Measurements from ENCODE around the gene MERTK.

Gene MERTK

DNA sequence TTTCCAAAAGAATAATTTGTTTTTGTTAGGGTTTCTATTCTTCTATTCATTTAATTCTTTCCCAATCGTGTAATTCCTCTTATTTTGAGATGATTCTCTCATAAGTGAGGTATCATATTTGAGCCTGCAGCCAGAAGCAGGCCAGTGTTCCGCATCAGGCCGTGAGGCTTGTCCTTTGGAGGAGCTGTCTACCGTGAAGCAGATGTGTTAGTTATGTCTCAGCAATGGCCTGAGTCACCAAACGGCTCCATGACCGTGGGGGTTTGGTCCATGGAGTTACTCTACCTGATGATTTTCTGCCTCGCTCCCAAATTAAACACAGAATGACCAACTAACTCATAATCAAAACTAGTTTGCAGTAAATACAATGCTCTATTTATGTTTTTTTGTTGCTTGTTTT lies 92.4 kb downstream of the MERTK start:
- no peaks in the 10 kb centered on the region for H3K27me3 Mint-ChIP-seq
- peaks cover 2% of the 10 kb centered on the region for H3K4me1 Mint-ChIP-seq (ENCODE audit: low read depth)
- H3K4me3 Mint-ChIP-seq: no peak overlapping the region
- H3K36me3 Mint-ChIP-seq (ENCODE audit: low read depth): no peaks in the 10 kb centered on the region
- no peak overlapping the region for H3K27ac Mint-ChIP-seq
- H3K9me3 Mint-ChIP-seq: no peaks in the 10 kb centered on the region
- DNase-seq: no peak

DNA sequence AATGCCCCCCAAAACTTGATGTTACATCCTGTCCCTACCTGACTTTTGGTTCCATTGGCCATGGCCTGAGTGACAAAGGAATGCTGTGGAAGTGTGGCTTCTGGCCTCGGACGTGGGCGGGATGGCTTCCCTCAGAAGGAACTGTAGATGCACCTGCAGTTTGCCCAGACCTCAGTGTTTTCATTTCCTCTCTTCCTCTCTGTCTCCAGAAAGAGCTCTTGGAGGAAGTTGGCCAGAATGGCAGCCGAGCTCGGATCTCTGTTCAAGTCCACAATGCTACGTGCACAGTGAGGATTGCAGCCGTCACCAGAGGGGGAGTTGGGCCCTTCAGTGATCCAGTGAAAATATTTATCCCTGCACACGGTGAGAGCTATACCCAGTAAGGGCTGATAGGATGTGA lies 95.6 kb downstream of the MERTK start:
- Mint-ChIP-seq H3K4me1 (ENCODE audit: low read depth) (peaks cover 2% of the 10 kb centered on the region), H3K4me3 (no peak overlapping the region), H3K36me3 (ENCODE audit: low read depth) (no peaks in the 10 kb centered on the region), H3K27me3 (no peaks in the 10 kb centered on the region), H3K9me3 (no peaks in the 10 kb centered on the region), H3K27ac (no peak overlapping the region)
- DNase-seq: no peak

DNA sequence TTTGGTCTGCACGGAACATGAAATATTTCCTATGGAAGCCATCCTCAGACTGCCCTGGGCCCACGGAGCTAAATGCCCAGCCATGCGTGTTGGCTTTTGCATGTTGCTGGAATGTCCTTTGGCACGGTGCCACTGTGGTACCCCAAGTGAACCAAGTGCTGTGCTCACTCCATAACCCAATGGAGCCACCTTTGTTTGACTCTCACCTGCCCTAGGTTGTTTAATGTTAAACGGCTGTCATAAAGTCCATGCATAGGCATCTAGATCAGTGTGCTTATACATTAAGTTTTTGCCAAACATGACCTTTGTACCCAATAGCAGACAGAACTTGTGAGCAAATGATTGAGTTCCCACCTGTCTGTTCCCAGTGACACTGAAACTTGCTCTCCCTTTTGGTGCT lies 96.7 kb downstream of the MERTK start:
- Mint-ChIP-seq H3K4me1 (ENCODE audit: low read depth) (peaks cover 2% of the 10 kb centered on the region), H3K9me3 (no peaks in the 10 kb centered on the region), H3K27ac (no peak overlapping the region), H3K4me3 (no peak overlapping the region), H3K27me3 (no peaks in the 10 kb centered on the region), H3K36me3 (ENCODE audit: low read depth) (no peaks in the 10 kb centered on the region)
- no peak for DNase-seq

DNA sequence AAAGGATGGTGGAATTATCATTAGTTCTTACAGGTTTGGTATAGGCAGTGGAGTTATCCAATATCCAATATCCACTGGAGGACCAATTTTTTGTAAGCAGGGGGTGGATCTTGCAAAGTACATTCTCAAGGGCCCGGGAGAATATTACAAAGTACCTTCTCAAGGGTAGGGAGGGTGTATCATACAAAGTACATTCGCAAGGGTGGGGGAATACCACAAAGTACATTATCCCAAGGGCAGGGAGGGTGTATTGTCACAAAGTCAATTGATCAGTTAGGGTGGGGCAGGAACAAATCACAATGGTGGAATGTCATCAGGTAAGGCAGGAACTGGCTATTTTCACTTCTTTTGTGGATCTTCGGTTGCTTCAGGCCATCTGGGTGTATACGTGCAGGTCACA lies 101.4 kb downstream of the MERTK start:
- H3K36me3 Mint-ChIP-seq (ENCODE audit: low read depth): no peaks in the 10 kb centered on the region
- no peaks in the 10 kb centered on the region for H3K9me3 Mint-ChIP-seq
- peaks cover 6% of the 10 kb centered on the region for H3K4me1 Mint-ChIP-seq (ENCODE audit: low read depth)
- no peak overlapping the region for H3K4me3 Mint-ChIP-seq
- DNase-seq: no peak
- no peak overlapping the region for H3K27ac Mint-ChIP-seq
- H3K27me3 Mint-ChIP-seq: no peaks in the 10 kb centered on the region

DNA sequence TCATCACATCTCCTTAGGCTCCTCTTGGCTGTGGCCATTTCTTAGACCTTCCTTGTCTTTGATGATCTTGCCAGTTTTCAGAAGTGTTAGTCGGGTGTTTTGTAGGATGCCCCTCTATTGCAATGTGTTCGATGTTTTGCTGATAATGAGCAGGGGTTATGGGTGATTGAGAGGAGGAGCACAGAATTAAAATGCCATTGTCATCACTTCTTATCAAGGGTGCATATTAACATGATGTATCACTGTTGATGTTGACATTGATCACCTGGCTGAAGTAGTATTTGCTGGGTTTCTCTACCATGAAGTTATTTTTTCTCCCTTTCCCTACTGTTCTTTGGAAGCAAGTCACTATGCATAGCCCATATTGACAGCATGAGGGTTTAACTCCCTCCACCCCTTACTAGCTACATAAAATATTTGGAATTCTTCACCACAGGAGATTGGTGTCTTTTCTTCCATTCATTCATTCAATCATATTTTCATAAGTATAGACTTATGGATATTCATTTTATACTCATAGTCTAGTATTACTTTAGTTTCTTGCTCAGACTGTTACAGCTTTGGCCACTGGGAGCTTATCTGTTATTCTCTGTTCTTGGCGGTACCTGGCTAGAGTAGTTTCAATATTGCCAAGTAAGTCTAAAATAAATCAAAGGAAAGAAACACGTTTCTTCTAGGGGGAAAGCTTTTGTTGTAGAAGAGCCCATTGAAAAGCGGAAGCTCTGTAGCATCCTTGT lies 102.2 kb downstream of the MERTK start:
- H3K9me3 Mint-ChIP-seq: no peaks in the 10 kb centered on the region
- no peak overlapping the region for H3K4me3 Mint-ChIP-seq
- no peaks in the 10 kb centered on the region for H3K36me3 Mint-ChIP-seq (ENCODE audit: low read depth)
- no peaks in the 10 kb centered on the region for H3K27me3 Mint-ChIP-seq
- no peak for DNase-seq
- peaks cover 6% of the 10 kb centered on the region for H3K4me1 Mint-ChIP-seq (ENCODE audit: low read depth)
- H3K27ac Mint-ChIP-seq: no peak overlapping the region

DNA sequence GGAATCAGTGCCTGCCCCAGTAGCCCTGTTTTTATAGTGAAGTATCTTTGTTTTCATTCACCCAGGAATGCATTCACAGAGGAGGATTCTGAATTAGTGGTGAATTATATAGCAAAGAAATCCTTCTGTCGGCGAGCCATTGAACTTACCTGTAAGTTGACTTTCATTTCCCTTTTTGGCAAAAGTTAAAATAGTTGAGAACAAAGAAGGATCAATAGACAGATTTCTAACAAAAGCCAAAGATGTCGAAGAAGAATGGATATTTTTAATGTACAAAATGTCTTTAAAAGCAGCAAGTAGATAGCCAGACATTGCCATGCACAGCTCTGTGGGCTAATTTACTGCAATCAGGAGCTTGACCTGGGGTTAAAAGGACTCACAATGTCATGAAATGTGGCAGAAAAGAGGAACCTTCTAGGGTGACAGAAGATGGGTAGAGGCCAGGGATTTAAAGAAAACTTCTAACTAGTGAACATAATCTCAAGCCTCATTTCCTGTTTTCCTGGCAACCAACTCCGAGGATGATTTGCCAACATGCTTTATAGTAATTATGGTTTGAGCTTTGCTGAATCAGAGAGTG lies 102.8 kb downstream of the MERTK start:
- Mint-ChIP-seq H3K27ac (no peak overlapping the region), H3K36me3 (ENCODE audit: low read depth) (no peaks in the 10 kb centered on the region), H3K4me1 (ENCODE audit: low read depth) (peaks cover 6% of the 10 kb centered on the region), H3K27me3 (no peaks in the 10 kb centered on the region), H3K4me3 (no peak overlapping the region), H3K9me3 (no peaks in the 10 kb centered on the region)
- no peak for DNase-seq

DNA sequence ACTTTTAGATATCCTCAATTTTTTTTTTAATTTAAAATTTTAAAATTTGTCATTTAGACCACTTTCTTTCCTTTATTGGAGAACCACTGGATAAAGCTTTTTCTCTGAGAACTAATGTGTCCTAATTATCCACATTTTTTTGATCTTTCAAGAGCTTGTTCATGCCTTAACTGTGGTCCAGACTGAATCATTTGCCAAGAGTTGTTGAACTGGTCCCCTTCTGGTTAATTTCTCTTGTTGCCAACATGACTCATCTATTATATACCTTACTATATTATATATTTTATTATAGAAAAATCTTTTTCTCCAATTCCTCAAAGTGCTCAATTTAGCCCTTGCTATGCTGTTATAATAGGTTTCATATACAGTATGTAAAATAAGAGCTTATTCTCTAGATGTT lies 103.5 kb downstream of the MERTK start:
- no peak for DNase-seq
- H3K9me3 Mint-ChIP-seq: no peaks in the 10 kb centered on the region
- H3K27ac Mint-ChIP-seq: no peak overlapping the region
- H3K27me3 Mint-ChIP-seq: no peaks in the 10 kb centered on the region
- H3K4me3 Mint-ChIP-seq: no peak overlapping the region
- no peaks in the 10 kb centered on the region for H3K36me3 Mint-ChIP-seq (ENCODE audit: low read depth)
- peaks cover 6% of the 10 kb centered on the region for H3K4me1 Mint-ChIP-seq (ENCODE audit: low read depth)

DNA sequence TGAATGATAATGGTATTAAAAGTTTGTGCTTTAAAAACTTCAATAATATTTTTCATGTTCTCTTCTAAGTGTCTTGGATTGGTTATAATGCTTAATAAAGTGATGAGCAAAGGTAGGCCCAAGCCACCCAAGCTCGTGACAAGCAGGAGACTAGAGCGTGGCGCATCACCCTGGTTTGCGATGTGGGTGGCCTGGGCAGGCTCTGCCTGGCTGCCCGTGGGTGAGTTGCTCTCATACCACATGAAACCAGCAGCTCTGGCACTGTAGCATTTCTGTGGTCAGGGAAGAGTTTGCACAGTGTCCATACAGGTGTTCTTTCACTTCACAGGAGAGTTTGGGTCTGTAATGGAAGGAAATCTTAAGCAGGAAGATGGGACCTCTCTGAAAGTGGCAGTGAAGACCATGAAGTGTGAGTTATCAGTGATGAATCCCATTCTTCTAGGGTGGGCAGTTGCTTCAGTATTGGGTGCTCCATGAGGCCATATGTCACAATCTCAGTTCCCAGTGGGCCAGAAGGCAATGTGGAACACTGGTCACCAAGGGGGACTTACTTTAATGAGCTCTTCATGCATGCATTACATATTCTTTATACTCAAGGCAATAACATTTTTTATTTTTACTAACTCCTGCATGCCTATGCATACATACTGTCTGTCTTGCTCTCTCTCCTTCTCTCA lies 105.3 kb downstream of the MERTK start:
- no peaks in the 10 kb centered on the region for H3K9me3 Mint-ChIP-seq
- peaks cover 6% of the 10 kb centered on the region for H3K4me1 Mint-ChIP-seq (ENCODE audit: low read depth)
- no peaks in the 10 kb centered on the region for H3K27me3 Mint-ChIP-seq
- DNase-seq: no peak
- no peak overlapping the region for H3K4me3 Mint-ChIP-seq
- H3K27ac Mint-ChIP-seq: no peak overlapping the region
- no peaks in the 10 kb centered on the region for H3K36me3 Mint-ChIP-seq (ENCODE audit: low read depth)

DNA sequence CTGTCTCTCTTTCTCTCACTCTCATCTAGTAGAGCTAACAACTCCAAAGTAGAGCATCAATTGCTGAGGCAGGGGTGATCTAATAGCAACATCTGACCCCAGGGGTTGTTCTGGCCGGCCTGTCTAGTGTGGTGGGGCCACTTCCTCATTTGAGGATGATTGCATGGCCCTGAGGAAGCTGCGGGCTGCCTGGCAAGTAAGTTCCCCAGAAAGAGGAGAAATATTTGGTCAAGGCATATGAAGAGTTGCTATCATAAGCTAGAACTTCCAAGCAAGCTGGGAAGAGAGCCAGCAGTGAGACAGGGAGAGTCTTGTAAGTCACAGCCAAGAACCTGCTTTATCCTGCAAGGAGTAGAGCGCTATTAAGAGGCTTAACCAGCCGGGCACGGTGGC lies 105.8 kb downstream of the MERTK start:
- H3K4me1 Mint-ChIP-seq (ENCODE audit: low read depth): peaks cover 6% of the 10 kb centered on the region

DNA sequence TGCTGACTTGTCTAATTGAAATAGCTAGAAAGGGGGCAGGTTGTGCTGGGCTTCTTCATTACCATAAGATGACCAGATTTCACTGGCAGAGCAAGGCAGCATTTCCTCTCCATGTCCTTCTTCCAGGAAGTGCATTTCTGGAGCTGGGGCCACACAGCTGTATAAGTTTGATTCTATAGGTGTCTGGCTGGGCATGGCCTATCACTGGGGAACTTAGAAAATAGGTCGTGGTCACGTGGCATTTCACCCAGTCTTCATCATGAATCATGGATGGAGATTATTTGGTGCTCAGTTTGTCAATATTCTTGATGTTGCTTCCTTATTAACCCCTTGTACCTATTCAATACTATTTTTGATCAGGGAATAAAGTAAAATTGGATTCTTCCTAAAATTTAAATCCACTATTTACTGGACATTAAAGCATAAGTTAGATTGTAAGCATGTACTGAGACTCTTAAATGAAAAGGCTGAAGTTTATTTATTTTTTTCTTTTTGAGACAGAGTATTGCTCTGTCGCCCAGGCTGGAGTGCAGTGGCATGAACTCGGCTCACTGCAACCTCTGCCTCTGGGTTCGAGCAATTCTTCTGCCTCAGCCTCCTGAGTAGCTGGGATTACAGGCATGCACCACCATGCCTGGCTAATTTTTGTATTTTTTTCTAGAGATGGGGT lies 107.1 kb downstream of the MERTK start:
- no peaks in the 10 kb centered on the region for H3K27me3 Mint-ChIP-seq
- H3K9me3 Mint-ChIP-seq: no peaks in the 10 kb centered on the region
- H3K4me1 Mint-ChIP-seq (ENCODE audit: low read depth): peaks cover 6% of the 10 kb centered on the region
- no peak overlapping the region for H3K4me3 Mint-ChIP-seq
- DNase-seq: no peak
- no peaks in the 10 kb centered on the region for H3K36me3 Mint-ChIP-seq (ENCODE audit: low read depth)
- no peak overlapping the region for H3K27ac Mint-ChIP-seq

More for the DNA sequence above, 105.8 kb downstream of the MERTK start:
- no peaks in the 10 kb centered on the region for H3K27me3 Mint-ChIP-seq
- H3K27ac Mint-ChIP-seq: no peak overlapping the region
- H3K36me3 Mint-ChIP-seq (ENCODE audit: low read depth): no peaks in the 10 kb centered on the region
- H3K4me3 Mint-ChIP-seq: no peak overlapping the region
- no peak for DNase-seq
- no peaks in the 10 kb centered on the region for H3K9me3 Mint-ChIP-seq

DNA sequence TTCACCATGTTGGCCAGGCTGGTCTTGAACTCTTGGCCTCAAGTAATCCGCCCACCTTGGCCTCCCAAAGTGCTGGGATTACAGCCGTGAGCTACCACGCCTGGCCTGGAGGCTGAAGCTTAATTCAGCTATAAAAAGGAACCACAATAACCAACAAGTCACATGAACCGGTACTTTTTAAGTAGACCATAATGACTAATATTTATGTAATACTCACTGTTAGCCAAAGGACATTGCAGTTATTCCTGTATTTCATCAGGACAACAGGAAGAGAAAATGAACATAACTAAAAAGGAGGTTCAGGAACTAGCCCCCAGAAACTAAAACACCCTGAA lies 107.6 kb downstream of the MERTK start:
- no peak for DNase-seq
- Mint-ChIP-seq H3K27me3 (no peaks in the 10 kb centered on the region), H3K4me1 (ENCODE audit: low read depth) (peaks cover 4% of the 10 kb centered on the region), H3K4me3 (no peak overlapping the region), H3K27ac (no peak overlapping the region), H3K9me3 (no peaks in the 10 kb centered on the region), H3K36me3 (ENCODE audit: low read depth) (no peaks in the 10 kb centered on the region)

DNA sequence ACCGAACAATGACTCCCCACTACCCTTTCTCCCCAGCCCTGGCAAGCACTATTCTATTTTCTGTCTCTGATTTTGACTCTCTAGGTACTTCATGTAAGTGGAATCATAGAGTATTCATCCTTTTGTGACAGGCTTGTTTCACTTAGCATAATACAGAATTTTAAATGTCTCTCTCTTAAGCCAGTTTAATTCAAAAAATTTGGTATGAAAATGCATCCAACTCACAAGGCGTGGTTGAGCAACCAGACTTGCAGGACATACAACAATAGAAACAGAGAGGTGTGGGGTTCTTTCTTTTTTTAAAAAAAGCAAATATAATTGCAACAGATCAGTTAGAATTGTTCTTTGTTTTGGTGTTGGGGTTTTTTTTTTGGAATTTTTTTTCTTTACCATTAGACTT lies 109.1 kb downstream of the MERTK start:
- Mint-ChIP-seq H3K9me3 (no peaks in the 10 kb centered on the region), H3K4me3 (no peak overlapping the region), H3K36me3 (ENCODE audit: low read depth) (no peaks in the 10 kb centered on the region), H3K4me1 (ENCODE audit: low read depth) (no peaks in the 10 kb centered on the region), H3K27ac (no peak overlapping the region), H3K27me3 (no peaks in the 10 kb centered on the region)
- DNase-seq: no peak

DNA sequence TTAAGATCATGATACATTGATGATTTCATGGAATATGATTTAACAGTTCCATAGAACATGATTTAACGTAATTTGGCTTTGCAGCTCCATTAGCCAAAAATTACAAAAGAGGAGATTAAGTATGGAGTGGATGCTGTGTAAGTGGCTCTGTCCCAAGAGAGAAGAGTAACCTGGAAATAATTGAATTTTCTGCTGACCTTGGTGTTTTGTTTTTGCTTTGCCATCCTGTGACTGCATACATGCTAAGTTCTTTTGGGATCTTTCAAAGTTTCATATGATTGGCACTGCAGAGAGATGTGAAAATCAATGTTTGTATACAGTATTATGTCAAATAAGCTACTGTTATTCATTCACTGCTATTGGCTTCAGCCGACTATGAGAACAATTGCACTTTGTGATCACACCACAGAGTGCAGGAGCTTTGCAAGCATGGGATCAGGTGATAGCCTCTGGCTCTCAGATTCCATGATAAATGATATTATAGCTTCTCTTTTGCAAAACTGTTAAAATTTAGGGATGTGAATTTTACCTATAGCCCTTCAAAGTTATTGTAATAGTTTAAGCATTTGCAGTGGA lies 110.6 kb downstream of the MERTK start:
- H3K4me3 Mint-ChIP-seq: no peak overlapping the region
- H3K36me3 Mint-ChIP-seq (ENCODE audit: low read depth): no peaks in the 10 kb centered on the region
- no peak for DNase-seq
- H3K4me1 Mint-ChIP-seq (ENCODE audit: low read depth): no peaks in the 10 kb centered on the region
- no peak overlapping the region for H3K27ac Mint-ChIP-seq
- H3K9me3 Mint-ChIP-seq: no peaks in the 10 kb centered on the region
- no peaks in the 10 kb centered on the region for H3K27me3 Mint-ChIP-seq

DNA sequence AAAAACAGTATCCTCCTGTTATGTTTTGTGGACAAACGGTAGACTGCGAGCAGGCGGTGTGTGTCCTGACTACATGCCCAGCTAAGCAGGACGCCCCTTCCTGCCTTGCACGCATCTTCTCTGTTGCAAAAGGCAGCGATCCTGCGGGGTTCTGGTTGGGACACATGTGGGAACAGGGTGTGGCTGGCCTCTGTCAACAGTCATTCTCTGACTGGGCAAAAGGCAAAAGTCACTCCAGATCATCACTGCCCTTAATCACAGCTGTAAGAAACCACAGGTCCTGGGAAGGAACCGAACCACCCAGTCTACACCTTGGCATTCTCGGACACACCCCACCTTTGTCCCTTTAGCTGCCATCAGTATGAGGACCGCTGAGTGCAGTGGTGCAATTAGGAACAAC lies 112.3 kb downstream of the MERTK start:
- DNase-seq: no peak
- Mint-ChIP-seq H3K9me3 (no peaks in the 10 kb centered on the region), H3K27ac (no peak overlapping the region), H3K4me1 (ENCODE audit: low read depth) (no peaks in the 10 kb centered on the region), H3K4me3 (no peak overlapping the region), H3K27me3 (no peaks in the 10 kb centered on the region), H3K36me3 (ENCODE audit: low read depth) (no peaks in the 10 kb centered on the region)

DNA sequence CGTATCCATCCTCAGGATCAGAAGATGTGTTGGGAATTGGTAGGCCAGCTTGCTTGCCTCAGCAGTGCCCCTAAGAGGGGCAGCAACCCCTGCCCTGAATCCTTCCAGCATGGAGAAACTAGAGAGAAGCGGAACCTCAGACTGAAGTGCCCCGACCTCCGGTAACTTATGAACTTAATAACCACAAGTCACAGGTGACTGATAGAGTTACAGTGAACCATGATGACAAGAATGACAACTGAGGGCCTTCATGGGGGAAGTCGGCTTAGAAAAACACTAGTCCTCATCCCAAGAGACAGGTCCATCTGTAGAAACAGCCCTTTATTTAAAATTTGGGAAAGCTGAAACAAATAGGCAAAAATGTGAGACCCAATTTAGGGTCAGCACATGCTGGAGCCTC lies 114.1 kb downstream of the MERTK start:
- H3K4me3 Mint-ChIP-seq: no peak overlapping the region
- peaks cover 7% of the 10 kb centered on the region for H3K27me3 Mint-ChIP-seq
- H3K36me3 Mint-ChIP-seq (ENCODE audit: low read depth): no peaks in the 10 kb centered on the region
- DNase-seq: no peak
- H3K9me3 Mint-ChIP-seq: no peaks in the 10 kb centered on the region
- H3K4me1 Mint-ChIP-seq (ENCODE audit: low read depth): no peaks in the 10 kb centered on the region
- no peak overlapping the region for H3K27ac Mint-ChIP-seq
